Measurements from ENCODE around the gene MTMR12. TPM values are rescaled to one million over a fixed set of nuclear protein-coding genes. Genes with fewer than 3 reads are reported as not detected.

The MTMR12 gene
- total and polyA plus RNA-seq, 2 of the 13 experiments (the other 11 are each of a cell fraction or from before 2014, with no cell fraction given), result 23.4 to 36.6 TPM

GRCh38 chr5:32330126-32330971 is 17.6 kb upstream of the MTMR12 start (continued):
- TF ChIP-seq IRF9 (CRISPR knock-in tag; IDR thresholded peaks at IDR 0.05; ENCODE audit: borderline replicate concordance) (no peak), ZNF570 (CRISPR knock-in tag; IDR thresholded peaks at IDR 0.05; ENCODE audit: borderline replicate concordance) (no peak), ZFP91 (CRISPR knock-in tag; IDR thresholded peaks at IDR 0.05; ENCODE audit: borderline replicate concordance) (peak; percentile 36; the same call in 1 of the 2 replicates), ZNF292 (CRISPR knock-in tag; IDR thresholded peaks at IDR 0.05; ENCODE audit: borderline replicate concordance, low read depth) (peak; percentile 61; the same call in 1 of the 2 replicates), ZNF580 (CRISPR knock-in tag; IDR thresholded peaks at IDR 0.05; ENCODE audit: borderline replicate concordance, low read depth) (no peak), ZNF232 (CRISPR knock-in tag; IDR thresholded peaks at IDR 0.05; ENCODE audit: borderline replicate concordance) (no peak), MTF1 (CRISPR knock-in tag; IDR thresholded peaks at IDR 0.05) (no peak), SALL1 (CRISPR knock-in tag; IDR thresholded peaks at IDR 0.05) (peak; percentile 73; the same call in 1 of the 2 replicates), GATAD2A (CRISPR knock-in tag; IDR thresholded peaks at IDR 0.05) (peak; percentile 33; the same call in 1 of the 2 replicates), BRD4 (CRISPR knock-in tag; IDR thresholded peaks at IDR 0.05) (peak; percentile 52), NR2F1 (CRISPR knock-in tag; IDR thresholded peaks at IDR 0.05) (no peak), MTA1 (CRISPR knock-in tag; IDR thresholded peaks at IDR 0.05; ENCODE audit: borderline replicate concordance) (peak; percentile 42; the same call in 1 of the 2 replicates), ZNF263 (CRISPR knock-in tag; IDR thresholded peaks at IDR 0.05) (0 out of 2 replicates have a peak, but pooled peaks have one; percentile 15), SMAD9 (CRISPR knock-in tag; IDR thresholded peaks at IDR 0.05) (no peak), TRIM22 (IDR thresholded peaks at IDR 0.05) (no peak), HNRNPL (IDR thresholded peaks at IDR 0.05; ENCODE audit: low read depth, low read length) (no peak), SOX5 (CRISPR knock-in tag; IDR thresholded peaks at IDR 0.05; ENCODE audit: borderline replicate concordance) (no peak), HOXA3 (CRISPR knock-in tag; IDR thresholded peaks at IDR 0.05) (peak; percentile 16; the same call in 1 of the 2 replicates), NCOA1 (CRISPR knock-in tag; IDR thresholded peaks at IDR 0.05) (0 out of 2 replicates have a peak, but pooled peaks have one; percentile 3), RBM39 (IDR thresholded peaks at IDR 0.05; ENCODE audit: low read depth, low read length, poor library complexity, severe bottlenecking) (no peak), ZNF136 (CRISPR knock-in tag; IDR thresholded peaks at IDR 0.05; ENCODE audit: low read depth) (no peak), ZNF350 (CRISPR knock-in tag; IDR thresholded peaks at IDR 0.05; ENCODE audit: borderline replicate concordance, low read depth) (no peak), KDM5B (CRISPR knock-in tag; IDR thresholded peaks at IDR 0.05; ENCODE audit: borderline replicate concordance) (0 out of 2 replicates have a peak, but pooled peaks have one; percentile 18)

All from HepG2 (cell line).